G401.6 (cell line): ENCODE measurements around the gene SKOR1.

Experiments
- FAIRE-seq: peaks from 2 replicates; lab custom pipeline; 2012; peaks lifted over from hg19 to GRCh38; lab: Jason Lieb, UNC

Gene SKOR1

DNA sequence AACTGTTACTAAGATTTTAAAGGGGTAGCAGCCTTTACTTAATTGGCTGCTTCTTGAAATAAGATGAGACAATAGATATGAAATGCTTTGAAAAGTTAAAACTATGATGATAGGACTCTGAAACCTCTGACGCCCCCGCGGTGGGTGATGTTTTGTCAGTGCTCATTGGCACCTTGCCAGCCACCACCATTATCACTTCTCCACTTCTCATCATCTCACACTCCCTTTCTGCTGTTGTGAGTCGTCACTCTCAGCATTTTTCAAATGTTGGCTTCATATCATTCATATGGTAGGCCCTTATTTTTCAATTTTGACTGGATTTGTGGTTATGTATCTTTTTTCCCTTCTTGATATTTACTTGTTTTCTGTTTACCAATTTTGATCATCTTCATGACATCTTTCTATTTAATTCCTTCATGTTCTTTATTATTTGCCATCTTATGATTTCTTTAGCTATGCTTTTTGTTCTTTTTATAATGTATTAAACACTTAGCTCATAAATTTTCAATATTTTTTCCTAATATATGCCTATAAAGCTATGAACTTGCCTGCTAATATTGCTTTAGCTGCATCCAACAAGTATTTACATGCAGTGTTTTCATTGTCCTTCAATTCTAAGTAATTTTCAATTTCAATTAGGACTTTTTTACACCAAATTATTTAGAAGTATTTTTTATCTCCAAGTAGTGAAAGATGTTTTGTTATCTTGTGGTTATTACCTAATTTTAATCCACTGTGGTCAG is 30.3 kb upstream of the SKOR1 start:
- FAIRE-seq: no peak

DNA sequence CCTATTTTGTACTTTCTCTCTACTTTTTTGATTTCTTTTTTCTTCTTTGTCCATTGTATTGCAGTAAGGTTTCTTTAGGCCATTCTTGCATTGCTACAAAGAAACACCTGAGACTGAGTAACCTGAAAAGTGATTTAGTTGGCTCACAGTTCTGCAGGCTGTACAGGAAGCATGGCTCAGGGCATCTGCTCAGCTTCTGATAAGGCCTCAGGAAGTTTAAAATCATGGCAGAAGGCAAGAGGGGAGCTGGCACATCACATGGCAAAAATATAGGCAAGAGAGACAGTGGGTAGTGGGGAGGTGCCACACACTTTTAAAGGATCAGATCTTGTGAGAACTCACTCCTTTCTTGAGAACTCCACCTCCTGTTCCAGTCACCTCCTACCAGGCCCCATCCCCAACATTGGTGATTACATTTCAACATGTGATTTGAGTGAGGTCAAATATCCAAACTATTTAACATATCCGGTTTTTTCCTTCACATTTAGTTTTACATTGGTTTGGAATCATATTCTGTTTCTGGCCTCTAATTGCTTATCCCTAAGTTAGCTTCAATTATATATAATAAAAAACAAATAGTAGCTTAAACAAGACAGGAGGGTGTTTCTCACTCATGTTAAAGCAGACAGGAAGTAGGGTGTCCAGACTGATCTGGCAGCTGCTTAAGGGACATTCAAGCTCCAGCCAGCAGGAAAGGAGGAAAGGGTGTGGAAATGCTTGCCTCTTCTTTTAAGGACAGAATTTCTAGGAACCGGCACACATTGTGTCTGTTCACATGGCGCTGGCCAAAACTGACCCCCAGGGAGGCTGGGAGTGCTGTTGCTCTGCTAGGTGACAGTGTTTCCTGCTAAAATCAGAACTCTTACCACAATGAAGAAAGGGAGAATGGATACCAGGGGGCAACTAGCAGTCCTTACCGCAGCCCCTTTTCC is 28.8 kb upstream of the SKOR1 start:
- no peak for FAIRE-seq

DNA sequence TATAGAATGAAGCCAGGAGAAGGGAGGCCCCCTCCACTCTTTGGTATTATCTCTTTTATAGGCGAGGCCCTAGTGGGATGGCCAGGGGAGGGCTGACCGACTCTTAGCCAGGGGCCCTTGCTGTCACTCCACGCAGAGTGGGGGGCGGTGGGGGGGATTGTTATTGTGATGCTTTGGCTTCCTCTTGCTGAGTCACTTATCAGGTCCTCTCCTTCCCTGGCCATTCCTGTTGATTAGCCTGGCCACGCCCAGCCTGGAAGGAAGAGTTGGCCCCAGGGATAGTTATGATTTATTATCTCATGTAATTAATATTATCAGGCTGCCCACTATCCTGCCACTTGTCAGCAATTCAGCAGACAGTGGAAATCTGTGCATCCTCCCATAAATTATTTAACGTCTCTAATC is 25.5 kb upstream of the SKOR1 start:
- FAIRE-seq: no peak

DNA sequence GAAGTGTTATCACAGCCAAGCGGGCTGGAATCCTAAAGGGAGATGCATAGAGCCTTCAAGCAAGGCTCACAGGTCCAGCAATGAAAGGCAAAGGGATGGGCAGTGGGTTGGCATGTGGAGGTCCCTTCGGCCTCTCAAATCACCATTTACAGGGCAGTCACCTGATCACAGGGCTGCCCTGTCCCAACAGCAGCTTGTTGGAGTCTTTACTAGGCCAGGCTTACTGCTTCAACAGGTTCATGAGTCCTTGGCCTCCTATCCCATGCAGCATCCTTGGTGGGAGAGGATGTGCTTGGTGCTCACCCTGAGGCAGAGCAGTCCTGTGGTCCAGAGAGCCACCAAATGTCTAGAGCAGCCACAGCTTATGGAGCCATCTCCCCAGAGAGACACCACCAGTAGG is 24.2 kb upstream of the SKOR1 start:
- no peak for FAIRE-seq

DNA sequence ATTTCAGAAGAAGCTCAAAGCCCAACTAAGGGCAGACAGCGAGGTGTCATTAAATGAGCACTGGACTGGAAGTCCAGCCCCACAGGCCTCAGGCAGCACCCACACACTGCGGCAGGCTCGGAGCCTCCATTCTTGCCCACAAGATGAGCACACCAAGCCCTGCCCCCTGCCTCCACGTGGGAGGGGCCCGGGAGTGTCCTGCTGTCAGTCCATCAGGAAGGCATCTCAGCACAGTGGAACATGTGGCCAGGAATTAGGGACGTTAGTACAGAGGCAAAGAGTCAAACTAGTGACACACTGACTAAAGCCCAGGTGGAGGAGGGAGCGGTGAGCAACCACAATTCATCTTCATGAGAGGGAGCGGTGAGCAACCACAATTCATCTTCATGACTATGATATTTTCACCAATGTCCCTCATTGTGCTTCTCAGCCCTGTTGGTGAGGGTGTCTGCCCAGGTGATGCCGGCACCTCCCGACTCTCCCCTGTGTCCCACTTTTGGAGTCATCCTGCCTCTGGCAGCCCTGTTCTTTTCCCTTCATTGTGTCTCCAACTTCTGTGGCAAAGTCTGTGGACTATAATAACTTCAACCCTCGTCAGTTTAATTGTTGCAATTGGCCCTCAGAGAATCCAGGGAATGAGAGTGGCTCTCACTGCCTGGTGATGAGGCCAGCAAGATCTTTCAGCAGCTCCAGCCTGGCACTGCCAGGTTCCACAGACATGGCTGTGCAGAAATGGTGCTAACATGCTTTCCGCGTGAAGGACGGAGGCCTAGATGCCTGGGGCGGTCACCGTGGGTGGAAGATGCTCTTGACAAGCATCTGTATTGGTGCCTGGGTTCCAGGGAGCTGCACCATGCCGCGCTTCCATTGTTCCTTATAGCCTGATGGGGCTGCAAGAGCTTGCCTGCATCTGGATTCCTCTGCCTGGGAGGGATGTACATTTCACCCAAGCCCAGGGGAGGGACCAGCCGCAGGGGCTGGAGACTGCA is 23.1 kb upstream of the SKOR1 start:
- no peak for FAIRE-seq

DNA sequence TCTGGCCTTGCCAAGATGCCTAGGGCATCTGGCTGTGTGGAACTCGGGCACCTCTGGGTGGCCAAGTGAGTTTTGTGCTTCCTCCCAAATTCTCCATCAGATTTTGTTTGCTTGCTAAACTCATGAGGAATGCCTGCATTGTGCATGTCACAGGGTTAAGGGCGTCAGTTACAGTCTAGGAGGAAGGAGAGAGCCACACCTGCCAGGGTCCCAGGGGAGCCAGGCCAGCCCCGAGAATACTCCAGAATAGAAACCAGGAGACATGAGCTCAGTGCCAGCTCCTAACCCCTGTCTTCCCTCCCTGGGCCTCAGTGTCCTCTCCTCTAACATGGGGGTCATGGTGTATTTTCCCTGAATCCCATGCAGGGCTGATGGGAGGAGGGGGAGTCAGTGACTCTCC is 22.0 kb upstream of the SKOR1 start:
- FAIRE-seq: no peak

DNA sequence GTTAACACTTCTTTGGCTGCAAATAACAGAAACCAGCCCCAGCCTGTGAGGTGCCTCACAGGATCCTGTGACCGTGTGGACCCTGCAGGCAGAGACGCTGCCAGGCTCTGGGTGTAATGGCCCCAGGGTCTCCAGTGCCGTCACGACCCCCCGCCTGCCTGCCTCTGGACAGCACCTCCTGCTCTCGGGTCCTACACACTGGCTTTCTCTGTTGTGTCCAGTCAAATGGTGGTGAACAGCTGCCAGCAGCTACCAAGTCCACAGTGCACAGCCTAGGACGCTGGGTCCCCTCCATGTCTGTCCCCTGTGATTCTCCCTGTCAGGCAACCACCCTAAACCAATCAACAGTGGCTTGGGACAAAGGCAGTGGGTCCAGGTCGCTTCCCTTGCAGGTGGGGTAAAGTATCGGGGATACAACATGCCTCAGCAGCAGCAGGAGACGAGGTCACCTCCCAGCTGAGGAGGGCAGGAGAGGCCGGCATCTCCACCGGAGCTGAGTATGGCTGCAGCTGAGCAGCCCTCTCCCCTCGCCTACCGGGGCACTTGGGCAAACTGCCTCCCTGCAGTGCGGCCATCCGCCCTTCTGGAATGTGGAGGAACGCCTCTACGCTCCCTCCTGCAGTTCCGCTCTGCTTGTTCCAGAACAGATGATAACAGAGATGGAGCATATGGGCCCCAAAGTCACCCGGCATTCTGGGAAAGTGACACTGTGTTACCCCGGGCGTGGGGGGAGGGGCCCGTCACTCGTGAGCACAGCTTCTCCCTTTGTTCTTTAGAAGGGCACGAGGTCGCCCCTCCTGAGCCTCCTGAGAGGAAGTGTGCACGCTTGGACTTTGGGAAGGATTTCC is 21.1 kb upstream of the SKOR1 start:
- FAIRE-seq: no peak

DNA sequence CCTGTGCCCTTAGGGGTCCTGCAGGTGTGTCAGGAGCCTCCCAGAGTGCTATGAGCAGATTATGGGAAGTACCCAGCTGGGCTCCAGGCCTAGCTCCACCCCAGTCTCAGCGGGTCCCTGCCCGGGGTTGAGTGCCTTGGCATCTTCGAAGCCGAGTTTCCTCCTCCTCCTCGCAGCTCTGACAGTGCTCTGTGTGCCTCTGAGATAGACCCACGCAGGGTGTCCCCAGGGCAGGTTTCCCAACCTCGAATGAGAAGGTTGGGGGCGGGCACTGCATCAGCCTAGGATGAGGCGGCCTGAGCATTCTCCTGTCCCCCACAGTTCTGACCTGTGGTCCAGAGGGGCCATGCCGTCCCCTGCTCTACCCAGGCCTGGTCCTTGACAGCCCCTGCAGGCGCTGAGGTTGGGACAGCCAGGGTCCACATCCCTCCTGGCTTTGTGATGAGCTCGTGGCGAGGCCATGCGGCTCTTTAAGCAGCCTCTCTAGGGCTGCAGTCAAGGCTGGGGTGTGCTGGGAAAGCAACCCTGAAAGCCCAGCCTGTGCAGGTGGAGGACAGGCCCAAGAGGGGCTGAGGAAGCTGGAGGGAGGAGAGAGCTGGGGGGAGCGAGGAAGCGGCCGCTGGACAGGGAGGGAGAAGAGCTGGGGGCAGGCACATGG is 20.2 kb upstream of the SKOR1 start:
- FAIRE-seq: no peak

DNA sequence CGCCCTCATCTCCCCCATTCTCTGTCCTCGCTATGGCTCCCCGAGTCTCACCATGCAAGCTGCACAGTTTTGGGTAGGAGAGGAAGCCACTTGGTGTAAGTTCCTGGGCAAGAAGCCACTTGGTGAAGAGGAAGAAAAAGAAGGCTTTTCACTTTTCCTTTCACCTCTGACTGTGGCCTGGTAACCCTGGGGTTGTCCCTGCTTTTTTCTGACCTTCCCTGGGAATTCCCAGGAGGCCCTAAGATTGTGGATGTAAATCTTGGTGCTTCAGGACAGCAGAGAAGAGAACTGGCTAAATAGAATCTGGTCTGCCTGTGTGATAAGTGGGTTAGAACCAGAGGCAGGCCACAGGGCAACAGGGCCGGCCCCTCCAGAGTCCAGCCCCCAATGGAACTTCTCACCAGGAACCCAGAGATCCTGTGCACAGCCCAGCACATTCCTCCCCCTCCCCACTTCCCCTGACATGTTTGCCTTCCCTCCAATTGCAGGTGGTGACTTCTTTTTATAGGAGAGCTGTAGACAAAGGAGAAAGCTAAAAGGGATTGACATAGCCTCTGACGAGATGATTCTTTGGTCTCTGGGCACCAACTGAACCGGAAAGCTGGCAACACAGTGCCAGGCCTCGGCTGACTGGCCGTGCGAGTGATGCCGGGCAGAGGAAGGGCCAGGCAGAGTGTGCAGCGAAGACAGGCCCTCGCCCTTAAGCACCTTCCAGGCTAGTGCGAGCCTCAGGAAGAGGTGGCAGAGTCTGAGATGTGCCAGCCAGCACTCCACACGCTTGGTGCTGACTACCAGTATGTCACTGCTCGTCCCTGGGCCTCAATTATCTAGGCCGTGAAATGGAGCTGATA is 19.4 kb upstream of the SKOR1 start:
- FAIRE-seq: no peak

DNA sequence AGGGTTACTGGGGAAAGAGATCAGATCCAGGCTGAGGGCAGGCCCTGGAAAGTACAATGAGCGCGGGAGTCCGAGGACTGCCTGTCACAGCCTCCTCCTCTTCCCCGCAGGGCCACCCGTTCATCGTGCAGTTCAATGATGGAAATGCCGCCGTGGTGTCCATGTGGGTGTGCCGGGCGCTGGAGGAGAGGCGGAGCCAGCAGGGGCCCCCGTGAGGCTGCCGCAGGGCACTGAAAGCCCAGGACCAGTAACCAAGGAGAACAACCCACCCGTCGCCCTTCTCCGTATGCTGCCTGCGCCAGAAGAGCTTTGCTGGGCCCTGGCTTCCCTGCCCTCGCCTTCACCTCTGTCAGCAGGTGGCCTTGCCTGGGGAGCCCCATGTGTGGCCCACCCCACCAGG is 18.8 kb upstream of the SKOR1 start:
- no peak for FAIRE-seq

DNA sequence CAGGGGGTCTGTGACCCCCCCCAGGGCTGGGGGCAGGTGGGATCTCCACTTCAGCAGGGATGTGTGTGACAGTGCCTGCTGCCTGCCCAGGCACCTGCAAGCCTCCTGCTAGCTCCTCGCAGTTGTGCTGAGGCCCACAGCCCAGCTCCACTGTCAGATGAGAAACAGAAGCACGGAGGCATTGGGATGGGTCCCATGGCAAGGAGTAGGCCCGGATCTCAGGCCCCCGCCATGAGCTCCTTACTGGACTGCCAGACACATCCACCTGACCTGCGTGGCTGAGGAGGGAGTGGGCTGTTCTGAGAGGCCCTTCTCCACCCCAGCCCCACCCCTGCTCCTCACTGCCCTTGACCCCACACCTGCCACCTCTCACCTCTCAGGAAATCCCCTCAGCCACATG is 18.2 kb upstream of the SKOR1 start:
- no peak for FAIRE-seq

DNA sequence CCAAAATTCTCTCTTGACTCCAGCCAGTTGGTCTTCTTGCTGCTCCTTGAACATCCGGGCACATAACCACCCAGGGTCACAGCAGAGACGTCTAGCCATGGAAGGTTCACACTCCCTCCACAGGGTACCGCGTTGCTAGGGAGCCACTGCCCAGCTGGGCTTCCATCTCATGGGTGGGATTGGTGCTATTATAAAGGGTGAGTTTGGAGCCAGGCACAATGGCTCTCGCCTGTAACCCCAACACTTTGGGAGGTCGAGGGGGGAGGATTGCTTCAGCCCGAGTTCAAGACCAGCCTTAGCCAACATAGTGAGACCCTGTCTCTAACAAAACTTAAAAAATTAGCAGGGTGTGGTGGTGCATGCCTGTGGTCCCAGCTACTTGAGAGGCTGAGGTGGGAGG is 17.5 kb upstream of the SKOR1 start:
- no peak for FAIRE-seq

DNA sequence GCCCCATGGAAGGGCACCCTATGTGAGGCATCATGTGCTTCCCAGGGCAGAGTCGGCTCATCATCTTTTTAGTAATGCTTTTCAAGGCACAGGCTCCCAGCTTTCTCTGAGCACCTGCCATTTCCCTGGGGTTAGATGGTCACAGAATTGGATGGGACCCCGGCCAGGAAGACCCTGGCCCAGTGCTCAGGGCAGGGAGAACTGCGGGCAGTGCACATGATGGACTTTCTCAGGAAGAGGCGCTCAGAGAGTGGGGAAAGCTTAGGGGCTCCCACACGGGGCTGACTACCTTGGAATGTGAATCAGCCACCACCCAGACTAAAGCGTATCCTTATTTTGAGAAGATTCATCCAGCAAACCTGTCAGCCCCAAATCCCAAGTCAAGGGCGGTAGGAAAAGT is 16.5 kb upstream of the SKOR1 start:
- FAIRE-seq: no peak

DNA sequence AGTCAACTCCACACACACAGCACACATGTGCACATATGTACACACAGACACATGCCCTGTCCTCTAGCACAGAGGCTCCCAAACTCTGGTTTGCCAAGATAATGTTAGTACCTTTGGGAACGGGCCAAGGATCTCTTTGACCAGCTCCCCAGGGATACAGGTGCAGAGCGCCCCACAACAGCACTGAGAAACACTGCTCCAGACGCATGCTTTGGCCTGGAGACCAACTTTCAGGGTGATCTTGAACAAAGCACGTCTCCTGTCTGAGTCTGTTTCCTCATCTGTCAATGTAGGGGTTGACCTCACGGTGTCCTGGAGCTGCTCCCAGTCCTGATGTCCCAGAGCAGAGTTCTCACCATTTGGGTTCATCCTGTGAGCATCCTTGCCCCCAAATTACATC is 15.9 kb upstream of the SKOR1 start:
- FAIRE-seq: no peak

DNA sequence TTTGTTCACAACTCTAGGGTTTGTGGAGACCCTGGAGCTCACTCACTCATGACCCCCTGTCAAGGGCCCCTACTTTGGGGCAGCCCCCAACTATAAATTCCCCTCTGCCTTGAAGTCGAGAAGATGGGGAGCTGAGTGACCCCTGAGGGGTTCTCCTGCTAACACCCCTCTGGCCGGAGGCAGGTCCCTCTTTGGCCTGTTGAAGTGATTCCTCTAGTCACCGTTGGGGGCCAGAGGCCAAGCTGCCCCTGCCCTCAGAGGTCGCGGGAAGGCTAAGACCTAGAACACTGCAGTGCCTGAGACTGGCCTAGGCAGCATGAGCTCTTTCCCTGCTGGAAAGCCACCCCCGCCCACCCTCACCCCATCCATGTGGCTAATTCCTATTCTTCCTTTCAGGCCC is 15.4 kb upstream of the SKOR1 start:
- FAIRE-seq: no peak

DNA sequence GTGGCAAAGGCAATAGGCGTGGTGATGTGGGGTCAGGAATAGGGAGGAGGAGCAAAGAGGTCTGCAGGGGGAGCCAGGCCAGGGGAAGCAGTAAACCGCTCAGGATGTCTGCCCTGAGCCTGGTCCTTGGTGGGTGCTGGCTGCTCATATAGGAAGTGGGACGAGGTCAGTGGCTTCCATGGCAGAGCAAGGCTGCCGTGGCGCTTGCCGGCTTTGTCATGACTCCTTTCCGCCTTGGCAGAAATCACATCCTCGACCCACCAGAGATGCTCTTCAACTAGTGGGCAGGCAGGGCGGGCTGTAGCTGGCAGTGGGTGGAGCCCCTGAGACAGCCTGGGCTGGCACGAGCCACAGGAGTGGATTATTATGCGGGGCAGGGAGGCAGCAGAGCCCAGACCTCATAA is 13.1 kb upstream of the SKOR1 start:
- no peak for FAIRE-seq

DNA sequence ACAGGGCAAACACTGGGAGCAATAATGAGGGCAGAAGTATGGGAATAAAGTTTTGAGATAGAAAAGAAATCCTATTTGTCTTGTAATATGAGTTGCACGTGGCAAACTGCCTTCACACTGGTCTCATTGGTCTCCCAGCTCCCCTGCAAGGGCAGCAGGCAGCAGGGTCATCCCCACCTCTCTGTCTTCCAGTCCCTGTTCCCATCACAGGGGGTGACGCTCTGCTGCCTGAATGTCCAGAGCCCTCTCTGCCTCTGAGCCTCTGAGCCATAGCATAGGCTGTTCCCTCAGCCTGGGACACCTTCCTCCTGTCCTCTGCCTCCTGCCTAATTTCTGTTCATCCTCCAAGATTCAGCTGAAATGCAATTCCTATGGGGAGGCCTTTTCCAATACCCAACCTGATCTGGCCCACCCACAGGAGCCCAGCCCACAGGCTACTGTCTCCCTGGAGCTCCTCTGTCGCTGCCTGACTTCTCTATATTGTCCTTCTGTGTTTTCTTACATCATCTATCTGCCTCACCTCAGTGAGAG is 12.1 kb upstream of the SKOR1 start:
- FAIRE-seq: no peak

DNA sequence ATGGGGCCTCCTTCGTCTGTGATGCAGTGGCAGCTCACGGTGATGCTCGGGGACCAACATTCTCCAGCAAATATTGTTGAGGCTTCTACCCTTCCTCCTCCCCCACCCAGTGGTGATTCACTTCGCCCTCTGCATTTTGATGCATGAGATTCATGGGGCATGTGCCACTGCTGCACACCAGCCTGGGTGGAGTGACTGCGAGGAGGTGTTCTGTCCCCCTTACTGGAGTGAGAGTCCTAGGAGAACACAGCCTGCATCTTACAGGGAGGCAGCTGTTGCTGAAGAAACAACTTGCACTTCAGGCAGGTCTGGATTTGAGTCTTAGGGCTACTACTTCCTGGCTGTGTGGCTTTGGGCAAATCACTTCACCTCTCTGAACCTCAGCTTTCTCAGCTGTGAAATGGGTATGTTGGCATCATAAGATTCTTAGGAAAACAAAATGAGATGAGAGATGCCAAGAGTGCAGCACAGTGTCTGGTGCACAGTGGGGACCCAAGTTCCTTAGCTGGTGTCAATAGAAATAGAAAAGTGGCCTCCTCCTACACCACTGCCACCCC is 10.2 kb upstream of the SKOR1 start:
- no peak for FAIRE-seq

DNA sequence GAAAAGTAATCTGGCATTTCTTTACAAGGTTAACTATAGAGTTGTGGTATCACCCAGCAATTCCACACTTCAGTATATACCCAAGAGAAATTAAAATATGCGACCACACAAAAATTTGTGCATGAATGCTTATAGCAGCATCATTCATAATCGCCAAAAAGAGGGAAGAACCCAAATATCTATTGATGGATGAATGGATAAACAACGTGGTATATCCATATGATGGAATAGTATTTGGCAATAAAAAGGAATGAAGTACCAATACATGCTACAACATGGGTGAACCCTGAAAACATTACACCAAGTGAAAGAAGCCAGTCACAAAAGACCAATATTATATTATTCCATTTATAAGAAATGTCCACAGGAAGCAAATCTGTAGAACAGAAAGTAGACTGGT is 8.6 kb upstream of the SKOR1 start:
- FAIRE-seq: no peak
